CD4-positive, CD25-positive, alpha-beta regulatory T cell (primary cell): ENCODE measurements around the gene C9orf152. TPM values are rescaled to one million over a fixed set of nuclear protein-coding genes. Genes with fewer than 3 reads are reported as not detected.
"Not testable (repeated sequence)": the region's sequence is repeated elsewhere in the genome, so short reads cannot be mapped to it uniquely, and the experiment has no call there.

Experiments
- ATAC-seq, 2 donors: fragments of 150-1000 bp; cut with Tn5 transposase; one replicate each; pipeline ENCODE4 v1.10.0; 2021; ENCODE audit warnings: low read depth in 2 of 2, moderate number of reproducible peaks in 2 of 2, moderate library complexity in 1 of 2
- DNase-seq, 3 donors: peaks; one replicate each; pipeline versions ENCODE4 v3.0.0 to v3.0.0-alpha.2; 2012 to 2022; ENCODE audit warnings: mixed read lengths in 1 of 3
- H3K27ac ChIP-seq: one replicate; pipeline ENCODE4 v1.7.0; 2013; ENCODE audit warnings: mild to moderate bottlenecking, low read length; ENCODE audit not compliant: insufficient read depth, poor library complexity, severe bottlenecking
- H3K27me3 ChIP-seq: one replicate; pipeline ENCODE4 v1.7.0; 2013; ENCODE audit warnings: low read length; ENCODE audit not compliant: control insufficient read depth, insufficient read depth
- H3K36me3 ChIP-seq: one replicate; pipeline ENCODE4 v1.7.0; 2013; ENCODE audit warnings: mild to moderate bottlenecking, low read length, moderate library complexity; ENCODE audit not compliant: control insufficient read depth, insufficient read depth
- H3K4me1 ChIP-seq: 2 replicates; pipeline ENCODE4 v1.7.0; 2013; ENCODE audit warnings: mild to moderate bottlenecking, low read length; ENCODE audit not compliant: insufficient read depth, control insufficient read depth, poor library complexity, severe bottlenecking
- H3K4me3 ChIP-seq: one replicate; pipeline ENCODE4 v1.7.0; 2013; ENCODE audit warnings: low read depth, mild to moderate bottlenecking, low read length, moderate library complexity
- H3K9me3 ChIP-seq, 2 experiments: 1 replicate in 1 of 2; 2 replicates in 1 of 2; pipeline ENCODE4 v1.7.0; 2013; ENCODE audit warnings: low read length in 2 of 2, mild to moderate bottlenecking in 1 of 2, moderate library complexity in 1 of 2; ENCODE audit not compliant: control insufficient read depth in 2 of 2
- H3K27ac Mint-ChIP-seq, 3 donors: one replicate each; pipeline ENCODE4 v1.8.0; 2020 to 2022; ENCODE audit warnings: mild to moderate bottlenecking in 3 of 3, mixed read lengths in 3 of 3, moderate library complexity in 2 of 3
- H3K27me3 Mint-ChIP-seq: one replicate; pipeline ENCODE4 v1.8.0; 2022; ENCODE audit warnings: mild to moderate bottlenecking, mixed read lengths
- H3K36me3 Mint-ChIP-seq: one replicate; pipeline ENCODE4 v1.8.0; 2020; ENCODE audit warnings: mixed read lengths
- H3K4me1 Mint-ChIP-seq, 4 donors: one replicate each; pipeline ENCODE4 v1.8.0; 2020 to 2022; ENCODE audit warnings: mixed read lengths in 4 of 4, mild to moderate bottlenecking in 1 of 4
- H3K4me3 Mint-ChIP-seq, 4 donors: one replicate each; pipeline ENCODE4 v1.8.0; 2020 to 2022; ENCODE audit warnings: mild to moderate bottlenecking in 4 of 4, mixed read lengths in 4 of 4, moderate library complexity in 3 of 4
- H3K9me3 Mint-ChIP-seq, 7 donors: one replicate each; pipeline ENCODE4 v1.8.0; 2020 to 2022; ENCODE audit warnings: mixed read lengths in 7 of 7, mild to moderate bottlenecking in 3 of 7, moderate library complexity in 2 of 7
- polyA plus RNA-seq, 4 donors: library from polyadenylated mRNA; unstranded; fragments of 300-500 nt; fragmentation: Illumina TruSeq; gene quantifications; one replicate each; pipeline ENCODE4 v1.2.3, GENCODE V29; 2021
- total RNA-seq: library from RNA; stranded (reverse); gene quantifications from one replicate; pipeline ENCODE4 v1.2.3, GENCODE V29; 2022

C9orf152 gene
- total and polyA plus RNA-seq, 5 donors from 2014 or later = not detected

- H3K4me1 Mint-ChIP-seq = peaks cover 0 to 5% (median 0%) of the 10 kb centered on the region in 4 donors
- Histone ChIP-seq H3K4me3 (no peak overlapping the region), H3K4me1 (no peaks in the 10 kb centered on the region), H3K9me3 (no peaks in the 10 kb centered on the region), H3K36me3 (no peaks in the 10 kb centered on the region), H3K27me3 (peaks cover 2% of the 10 kb centered on the region), H3K27ac (no peak overlapping the region)
- H3K36me3 Mint-ChIP-seq = peaks cover 3% of the 10 kb centered on the region
- no peak overlapping the region for H3K4me3 Mint-ChIP-seq
- peaks cover 34% of the 10 kb centered on the region for H3K27me3 Mint-ChIP-seq
- no peak overlapping the region for H3K27ac Mint-ChIP-seq
- ATAC-seq (no peak), DNase-seq (no peak)
- peaks cover 0 to 3% (median 0%) of the 10 kb centered on the region in 7 donors for H3K9me3 Mint-ChIP-seq
Observed at GRCh38 chr9:110213413-110214044, 5.6 kb upstream of the C9orf152 start.

- Histone ChIP-seq H3K9me3 (no peaks in the 10 kb centered on the region), H3K4me3 (no peak overlapping the region), H3K27ac (no peak overlapping the region), H3K36me3 (no peaks in the 10 kb centered on the region), H3K27me3 (peaks cover 2% of the 10 kb centered on the region), H3K4me1 (no peaks in the 10 kb centered on the region)
- Mint-ChIP-seq H3K27me3 (peaks cover 16% of the 10 kb centered on the region), H3K9me3 (peaks cover 0 to 3% (median 0%) of the 10 kb centered on the region in 7 donors), H3K4me3 (no peak overlapping the region), H3K36me3 (peaks cover 3% of the 10 kb centered on the region), H3K4me1 (peaks cover 0 to 5% (median 0%) of the 10 kb centered on the region in 4 donors), H3K27ac (no peak overlapping the region)
- ATAC-seq = no peak
- DNase-seq = no peak
Observed at GRCh38 chr9:110207071-110207641, 803 bp downstream of the C9orf152 start.

- Mint-ChIP-seq H3K9me3 (peaks cover 0 to 2% (median 0%) of the 10 kb centered on the region in 7 donors), H3K27me3 (peaks cover 16% of the 10 kb centered on the region), H3K27ac (no peak overlapping the region), H3K4me3 (no peak overlapping the region), H3K36me3 (peaks cover under 1% of the 10 kb centered on the region), H3K4me1 (peaks cover 0 to 5% (median 0%) of the 10 kb centered on the region in 4 donors)
- H3K4me1 ChIP-seq = no peaks in the 10 kb centered on the region
- no peaks in the 10 kb centered on the region for H3K36me3 ChIP-seq
- no peak overlapping the region for H3K27ac ChIP-seq
- ATAC-seq (no peak), DNase-seq (no peak)
- no peaks in the 10 kb centered on the region for H3K9me3 ChIP-seq
- no peak overlapping the region for H3K4me3 ChIP-seq
- H3K27me3 ChIP-seq = peaks cover 2% of the 10 kb centered on the region
Observed at GRCh38 chr9:110206389-110206788, 1.6 kb downstream of the C9orf152 start.

- ATAC-seq, H3K4me1 ChIP-seq, H3K36me3 ChIP-seq, H3K4me3 ChIP-seq, DNase-seq, H3K9me3 Mint-ChIP-seq, H3K36me3 Mint-ChIP-seq, H3K27me3 ChIP-seq, H3K27ac Mint-ChIP-seq, H3K27ac ChIP-seq, H3K4me1 Mint-ChIP-seq, H3K9me3 ChIP-seq, H3K4me3 Mint-ChIP-seq: not testable (repeated sequence)
- peaks cover 20% of the 10 kb centered on the region for H3K27me3 Mint-ChIP-seq
Observed at GRCh38 chr9:110205612-110206011, 2.3 kb downstream of the C9orf152 start.

GRCh38 chr9:110202232-110202631 is 5.7 kb downstream of the C9orf152 start:
- Histone ChIP-seq H3K4me1 (no peaks in the 10 kb centered on the region), H3K27ac (no peak overlapping the region), H3K4me3 (no peak overlapping the region), H3K9me3 (no peaks in the 10 kb centered on the region), H3K27me3 (peaks cover 4% of the 10 kb centered on the region), H3K36me3 (no peaks in the 10 kb centered on the region)
- no peak overlapping the region for H3K4me3 Mint-ChIP-seq
- peaks cover 0 to 5% (median 0%) of the 10 kb centered on the region in 4 donors for H3K4me1 Mint-ChIP-seq
- no peaks in the 10 kb centered on the region for H3K9me3 Mint-ChIP-seq
- no peak for DNase-seq
- H3K27ac Mint-ChIP-seq = no peak overlapping the region
- no peak for ATAC-seq
- peaks cover 25% of the 10 kb centered on the region for H3K27me3 Mint-ChIP-seq
- H3K36me3 Mint-ChIP-seq = no peaks in the 10 kb centered on the region

GRCh38 chr9:110199643-110200042 is 8.3 kb downstream of the C9orf152 start:
- no peak overlapping the region for H3K27ac Mint-ChIP-seq
- no peak for DNase-seq

GRCh38 chr9:110198357-110198756 is 9.6 kb downstream of the C9orf152 start:
- Histone ChIP-seq H3K36me3 (no peaks in the 10 kb centered on the region), H3K4me3 (no peak overlapping the region), H3K9me3 (no peaks in the 10 kb centered on the region), H3K4me1 (no peaks in the 10 kb centered on the region), H3K27me3 (peaks cover 4% of the 10 kb centered on the region), H3K27ac (no peak overlapping the region)
- H3K4me1 Mint-ChIP-seq = peaks cover 0 to 4% (median 0%) of the 10 kb centered on the region in 4 donors
- DNase-seq (no peak), ATAC-seq (no peak)
- no peak overlapping the region for H3K27ac Mint-ChIP-seq
- H3K4me3 Mint-ChIP-seq = no peak overlapping the region
- no peaks in the 10 kb centered on the region for H3K36me3 Mint-ChIP-seq
- peaks cover 18% of the 10 kb centered on the region for H3K27me3 Mint-ChIP-seq
- H3K9me3 Mint-ChIP-seq = no peaks in the 10 kb centered on the region

More at GRCh38 chr9:110199643-110200042, 8.3 kb downstream of the C9orf152 start:
- Mint-ChIP-seq H3K27me3 (peaks cover 16% of the 10 kb centered on the region), H3K36me3 (no peaks in the 10 kb centered on the region), H3K9me3 (no peaks in the 10 kb centered on the region), H3K4me3 (no peak overlapping the region), H3K4me1 (no peaks in the 10 kb centered on the region)
- no peaks in the 10 kb centered on the region for H3K36me3 ChIP-seq
- ATAC-seq = no peak
- H3K4me3 ChIP-seq = no peak overlapping the region
- no peaks in the 10 kb centered on the region for H3K9me3 ChIP-seq
- peaks cover 4% of the 10 kb centered on the region for H3K27me3 ChIP-seq
- H3K4me1 ChIP-seq = no peaks in the 10 kb centered on the region
- no peak overlapping the region for H3K27ac ChIP-seq
